ENCODE results near the gene TRIM50. TPM values are rescaled to one million over a fixed set of nuclear protein-coding genes. Genes with fewer than 3 reads are reported as not detected.

The TRIM50 gene
- total RNA-seq, 4 donors from 2014 or later = not detected

GRCh38 chr7:73342645-73343044 lies 14.8 kb upstream of the TRIM50 start:
- H3K36me3 ChIP-seq = no peaks in the 10 kb centered on the region
- no peaks in the 10 kb centered on the region for H3K4me1 ChIP-seq
- H3K27ac ChIP-seq = no peak overlapping the region
- in situ Hi-C loops (cut with MboI; ENCODE audit: low pct_ligation_motif_present in 1 of 4, low pct_unique_long_range_greater_than_20kb in 1 of 4, low sequenced_read_pairs in 3 of 4) = no loop called here
- H3K9me3 ChIP-seq = no peaks in the 10 kb centered on the region
- no peaks in the 10 kb centered on the region for H3K27me3 ChIP-seq
- no peak overlapping the region for H3K4me3 ChIP-seq
- TF ChIP-seq POLR2A (IDR thresholded peaks at IDR 0.05) = no peak
- peak; percentile 18 to 35 (median 26) for TF ChIP-seq CTCF (IDR thresholded peaks at IDR 0.05)
- no peak for DNase-seq
- intact Hi-C loops (cut with DNase I; ENCODE audit: low total_unique reads) = no loop called here
- WGBS, 2 donors (ENCODE audit: low coverage in 1 of 2) = 46% methylated on average over 8 of the region's 8 CpGs; no CpG with 5 or more reads in 1 of the 2 donors

- intact Hi-C loops (cut with DNase I; ENCODE audit: low total_unique reads) (no loop called here), in situ Hi-C loops (cut with MboI; ENCODE audit: low pct_ligation_motif_present in 1 of 4, low pct_unique_long_range_greater_than_20kb in 1 of 4, low sequenced_read_pairs in 3 of 4) (no loop called here)
- Histone ChIP-seq H3K27ac (no peak overlapping the region), H3K36me3 (no peaks in the 10 kb centered on the region), H3K4me3 (no peak overlapping the region), H3K27me3 (no peaks in the 10 kb centered on the region), H3K9me3 (no peaks in the 10 kb centered on the region), H3K4me1 (no peaks in the 10 kb centered on the region)
- 63 to 74% methylated on average over 7 to 8 of the region's 8 CpGs for WGBS, 2 donors (ENCODE audit: low coverage in 1 of 2)
- no peak for DNase-seq
- TF ChIP-seq POLR2A (IDR thresholded peaks at IDR 0.05) (no peak), CTCF (IDR thresholded peaks at IDR 0.05) (no peak), POLR2AphosphoS5 (IDR thresholded peaks at IDR 0.05) (no peak), EP300 (IDR thresholded peaks at IDR 0.05; ENCODE audit: low read depth) (no peak)
These were observed 14.0 kb upstream of the TRIM50 start for GRCh38 chr7:73341877-73342276.

- Histone ChIP-seq H3K27me3 (no peaks in the 10 kb centered on the region), H3K36me3 (no peaks in the 10 kb centered on the region), H3K9me3 (no peaks in the 10 kb centered on the region), H3K27ac (no peak overlapping the region), H3K4me1 (no peaks in the 10 kb centered on the region), H3K4me3 (no peak overlapping the region)
- intact Hi-C loops (cut with DNase I; ENCODE audit: low total_unique reads) = no loop called here
- TF ChIP-seq POLR2A (IDR thresholded peaks at IDR 0.05) (no peak), CTCF (IDR thresholded peaks at IDR 0.05) (no peak), EP300 (IDR thresholded peaks at IDR 0.05; ENCODE audit: low read depth) (no peak), POLR2AphosphoS5 (IDR thresholded peaks at IDR 0.05) (no peak)
- no peak for DNase-seq
- in situ Hi-C loops (cut with MboI; ENCODE audit: low pct_ligation_motif_present in 1 of 4, low pct_unique_long_range_greater_than_20kb in 1 of 4, low sequenced_read_pairs in 3 of 4) = no loop called here
- WGBS, 2 donors (ENCODE audit: low coverage in 1 of 2) = 70 to 89% methylated on average over 2 to 7 of the region's 7 CpGs
These were observed 12.6 kb upstream of the TRIM50 start for GRCh38 chr7:73340514-73340913.

GRCh38 chr7:73338321-73338720 lies 10.4 kb upstream of the TRIM50 start:
- Histone ChIP-seq H3K4me3 (no peak overlapping the region), H3K36me3 (no peaks in the 10 kb centered on the region), H3K27ac (no peak overlapping the region), H3K9me3 (no peaks in the 10 kb centered on the region), H3K4me1 (no peaks in the 10 kb centered on the region), H3K27me3 (no peaks in the 10 kb centered on the region)
- 83 to 94% methylated on average over 4 to 10 of the region's 10 CpGs for WGBS, 2 donors (ENCODE audit: low coverage in 1 of 2)
- no peak for DNase-seq
- no peak for TF ChIP-seq POLR2A (IDR thresholded peaks at IDR 0.05)
- no peak for TF ChIP-seq CTCF (IDR thresholded peaks at IDR 0.05)
- TF ChIP-seq EP300 (IDR thresholded peaks at IDR 0.05; ENCODE audit: low read depth) = no peak
- TF ChIP-seq POLR2AphosphoS5 (IDR thresholded peaks at IDR 0.05) = no peak
- in situ Hi-C loops (cut with MboI; ENCODE audit: low pct_ligation_motif_present in 1 of 4, low pct_unique_long_range_greater_than_20kb in 1 of 4, low sequenced_read_pairs in 3 of 4) = loop anchor here in 2 of 4 donors (10.0 kb wide), 1 partner anchor 106 kb away; no protein-coding TSS in a partner anchor
- intact Hi-C loops (cut with DNase I; ENCODE audit: low total_unique reads) = no loop called here
